Body of pancreas (tissue), 4 donors: ENCODE data around the gene KRT82. TPM values are rescaled to one million over a fixed set of nuclear protein-coding genes. Genes with fewer than 3 reads are reported as not detected.

Source experiments
- ATAC-seq: fragments of 150-250 bp; one replicate; pipeline ENCODE4 v1.9.1; 2016
- DNase-seq, 4 donors: peaks; one replicate each; pipeline ENCODE4 v3.0.0-alpha.2; 2019
- H3K27ac ChIP-seq, 4 donors: fragments of 200-600 bp; sonication (generic); 1 replicate in 3 of 4; 2 replicates in 1 of 4; pipeline versions ENCODE4 v1.5.1 to v1.6.1; 2016 to 2019; ENCODE audit warnings: mild to moderate bottlenecking in 1 of 4, mixed read lengths in 1 of 4, moderate library complexity in 1 of 4
- H3K27me3 ChIP-seq, 2 donors: fragments of 200-600 bp; sonication (generic); one replicate each; pipeline ENCODE4 v1.6.0; 2016; ENCODE audit warnings: mild to moderate bottlenecking in 1 of 2
- H3K36me3 ChIP-seq, 2 donors: fragments of 200-600 bp; sonication (generic); replicated peaks in 1 of 2; 2 replicates each; pipeline ENCODE4 v1.5.1; 2016; ENCODE audit warnings: low read depth in 2 of 2; ENCODE audit not compliant: insufficient read depth in 1 of 2
- H3K4me1 ChIP-seq: fragments of 200-600 bp; sonication (generic); one replicate; pipeline ENCODE4 v1.6.0; 2016
- H3K4me3 ChIP-seq, 2 donors: fragments of 200-600 bp; sonication (generic); 1 replicate in 1 of 2; 2 replicates in 1 of 2; pipeline ENCODE4 v1.5.1; 2016 to 2019
- H3K9me3 ChIP-seq, 3 donors: fragments of 200-600 bp; sonication (generic); 1 replicate in 2 of 3; 2 replicates in 1 of 3; pipeline ENCODE4 v1.5.1; 2016
- POLR2A ChIP-seq, 3 donors: fragments of 450-650 bp; IDR thresholded peaks; one replicate each; pipeline ENCODE4 v1.6.1; 2016; ENCODE audit warnings: antibody characterized with exemption in 3 of 3, mild to moderate bottlenecking in 2 of 3
- WGBS, 2 donors: methylation state at CpG; one replicate each; pipeline ENCODE4 v1.1.5; 2017; 5-methylcytosine and 5-hydroxymethylcytosine counted together
- intact Hi-C: fragments of 100-400 bp; cut with DNase I; formaldehyde crosslinking; loops from one replicate; pipeline ENCODE4 v1.15.1; 2023
- total RNA-seq, 2 donors: library from RNA; depleted of rRNA; stranded (reverse); fragments of >200 nt; gene quantifications; one replicate each; pipeline ENCODE4 v1.1.0, GENCODE V29; 2016
- TF ChIP-seq, protein P1 (sequence below), 7 experiments: fragments of 450-650 bp in 4 of 7; fragments of 200-600 bp in 3 of 7; sonication (generic) in 3 of 7; IDR thresholded peaks; one replicate each; pipeline ENCODE4 v1.5.1; 2016 to 2019; ENCODE audit warnings: antibody characterized with exemption in 7 of 7

Gene KRT82
- total RNA-seq, 2 donors from 2014 or later, result not detected

DNA sequence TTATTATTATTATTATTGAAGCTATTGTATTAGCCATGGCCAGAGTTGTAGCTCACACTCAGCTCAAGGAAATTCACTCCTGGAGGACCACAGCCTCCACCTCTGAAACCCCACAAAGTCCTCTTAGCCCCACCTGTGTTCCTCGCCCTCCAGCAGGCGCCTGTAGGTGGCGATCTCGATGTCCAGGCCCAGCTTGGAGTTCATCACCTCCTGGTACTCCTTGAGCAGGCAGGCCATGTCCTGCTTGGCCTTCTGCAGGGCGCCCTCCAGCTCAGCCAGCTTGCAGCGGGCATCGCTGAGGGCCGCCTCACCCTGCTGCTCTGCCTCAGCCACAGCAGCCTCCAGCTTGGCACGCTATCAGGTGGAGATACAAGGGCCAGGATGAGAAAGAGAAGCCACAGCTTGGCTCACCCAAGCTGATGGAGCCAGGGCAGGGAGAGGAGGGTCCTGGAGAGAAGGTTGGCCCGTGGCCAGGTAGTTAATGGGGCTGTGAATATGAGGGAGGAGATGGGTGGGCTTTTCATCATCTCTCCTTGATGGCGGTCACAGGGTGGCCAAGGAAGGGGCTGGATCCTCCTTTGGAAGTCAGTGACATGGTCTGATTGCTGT is 43.9 kb downstream of the KRT82 start:
- no peaks in the 10 kb centered on the region for H3K9me3 ChIP-seq
- H3K4me3 ChIP-seq, result no peak overlapping the region
- no peak overlapping the region for H3K27ac ChIP-seq
- 89 to 94% methylated on average over 10 to 11 of the region's 11 CpGs for WGBS, 2 donors
- peaks cover 7% of the 10 kb centered on the region for H3K4me1 ChIP-seq
- DNase-seq (no peak), ATAC-seq (no peak)
- no peaks in the 10 kb centered on the region for H3K27me3 ChIP-seq
- no peak for TF ChIP-seq POLR2A (IDR thresholded peaks at IDR 0.05)
- TF ChIP-seq, protein P1, sequence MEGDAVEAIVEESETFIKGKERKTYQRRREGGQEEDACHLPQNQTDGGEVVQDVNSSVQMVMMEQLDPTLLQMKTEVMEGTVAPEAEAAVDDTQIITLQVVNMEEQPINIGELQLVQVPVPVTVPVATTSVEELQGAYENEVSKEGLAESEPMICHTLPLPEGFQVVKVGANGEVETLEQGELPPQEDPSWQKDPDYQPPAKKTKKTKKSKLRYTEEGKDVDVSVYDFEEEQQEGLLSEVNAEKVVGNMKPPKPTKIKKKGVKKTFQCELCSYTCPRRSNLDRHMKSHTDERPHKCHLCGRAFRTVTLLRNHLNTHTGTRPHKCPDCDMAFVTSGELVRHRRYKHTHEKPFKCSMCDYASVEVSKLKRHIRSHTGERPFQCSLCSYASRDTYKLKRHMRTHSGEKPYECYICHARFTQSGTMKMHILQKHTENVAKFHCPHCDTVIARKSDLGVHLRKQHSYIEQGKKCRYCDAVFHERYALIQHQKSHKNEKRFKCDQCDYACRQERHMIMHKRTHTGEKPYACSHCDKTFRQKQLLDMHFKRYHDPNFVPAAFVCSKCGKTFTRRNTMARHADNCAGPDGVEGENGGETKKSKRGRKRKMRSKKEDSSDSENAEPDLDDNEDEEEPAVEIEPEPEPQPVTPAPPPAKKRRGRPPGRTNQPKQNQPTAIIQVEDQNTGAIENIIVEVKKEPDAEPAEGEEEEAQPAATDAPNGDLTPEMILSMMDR (IDR thresholded peaks at IDR 0.05), result no peak
- intact Hi-C loops, result no loop called here
- no peaks in the 10 kb centered on the region for H3K36me3 ChIP-seq

DNA sequence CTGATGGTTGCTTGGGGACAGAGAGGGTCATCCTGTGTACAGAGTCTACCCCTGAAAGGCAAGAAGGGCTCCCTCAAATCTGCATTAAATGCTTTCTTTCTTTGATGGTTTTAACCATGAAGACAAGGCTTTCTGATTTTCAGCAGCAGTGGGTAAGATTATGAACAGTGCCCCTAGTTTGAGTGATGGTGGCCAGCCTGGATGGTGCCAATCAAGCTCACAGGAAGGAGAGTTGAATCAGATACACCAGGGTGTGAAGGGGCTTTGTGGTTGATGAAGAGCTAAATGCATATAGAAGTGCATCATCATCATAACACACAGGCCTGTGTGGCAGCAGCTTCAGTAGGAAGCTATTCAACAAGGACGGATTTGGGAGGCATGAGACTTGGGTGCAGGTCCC is 44.6 kb downstream of the KRT82 start:
- WGBS, 2 donors, result 88 to 100% methylated on average over 1 of the region's 1 CpG
- DNase-seq (no peak), ATAC-seq (no peak)
- H3K27me3 ChIP-seq, result no peaks in the 10 kb centered on the region
- intact Hi-C loops, result no loop called here
- peaks cover 7% of the 10 kb centered on the region for H3K4me1 ChIP-seq
- TF ChIP-seq, protein P1 (IDR thresholded peaks at IDR 0.05), result no peak
- no peak for TF ChIP-seq POLR2A (IDR thresholded peaks at IDR 0.05)
- no peak overlapping the region for H3K27ac ChIP-seq
- H3K36me3 ChIP-seq, result no peaks in the 10 kb centered on the region
- no peaks in the 10 kb centered on the region for H3K9me3 ChIP-seq
- H3K4me3 ChIP-seq, result no peak overlapping the region

DNA sequence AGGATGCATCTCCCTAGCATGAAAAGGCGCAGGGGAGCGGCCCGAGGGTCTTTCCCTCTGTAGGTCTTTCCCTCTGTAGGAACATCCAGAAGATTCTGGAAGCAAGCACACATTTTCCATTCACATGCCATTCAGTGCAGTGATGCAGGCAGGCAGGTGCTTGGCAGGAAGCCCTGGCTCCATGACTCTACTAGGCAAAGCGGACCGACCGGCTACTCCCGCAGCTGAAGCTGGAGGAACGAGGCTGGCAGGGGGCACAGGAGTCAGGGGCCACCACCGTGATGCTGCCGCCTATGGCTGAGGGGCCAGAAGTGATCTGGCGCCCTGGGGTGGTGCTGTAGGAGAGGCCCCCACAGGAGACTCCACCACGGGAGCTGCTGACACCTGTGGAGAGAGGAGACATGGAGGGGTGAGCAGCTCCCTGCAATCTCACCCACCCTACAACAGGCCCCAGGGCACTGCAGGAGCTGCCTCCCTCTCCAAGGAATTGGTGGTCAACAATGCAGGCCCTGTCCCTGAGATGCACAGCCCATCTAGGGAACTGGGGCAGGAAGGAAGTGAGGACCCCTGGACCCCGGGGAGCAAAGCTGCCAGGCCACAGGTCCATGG is 45.4 kb downstream of the KRT82 start:
- H3K4me1 ChIP-seq, result peaks cover 1% of the 10 kb centered on the region
- H3K36me3 ChIP-seq, result no peaks in the 10 kb centered on the region
- H3K9me3 ChIP-seq, result no peaks in the 10 kb centered on the region
- H3K4me3 ChIP-seq, result no peak overlapping the region
- no peaks in the 10 kb centered on the region for H3K27me3 ChIP-seq
- no peak overlapping the region for H3K27ac ChIP-seq
- TF ChIP-seq POLR2A (IDR thresholded peaks at IDR 0.05), result no peak
- TF ChIP-seq, protein P1 (IDR thresholded peaks at IDR 0.05), result no peak
- ATAC-seq (no peak), DNase-seq (peak; percentile 27 to 76 (median 51))
- intact Hi-C loops, result no loop called here
- 48 to 54% methylated on average over 11 of the region's 13 CpGs for WGBS, 2 donors

DNA sequence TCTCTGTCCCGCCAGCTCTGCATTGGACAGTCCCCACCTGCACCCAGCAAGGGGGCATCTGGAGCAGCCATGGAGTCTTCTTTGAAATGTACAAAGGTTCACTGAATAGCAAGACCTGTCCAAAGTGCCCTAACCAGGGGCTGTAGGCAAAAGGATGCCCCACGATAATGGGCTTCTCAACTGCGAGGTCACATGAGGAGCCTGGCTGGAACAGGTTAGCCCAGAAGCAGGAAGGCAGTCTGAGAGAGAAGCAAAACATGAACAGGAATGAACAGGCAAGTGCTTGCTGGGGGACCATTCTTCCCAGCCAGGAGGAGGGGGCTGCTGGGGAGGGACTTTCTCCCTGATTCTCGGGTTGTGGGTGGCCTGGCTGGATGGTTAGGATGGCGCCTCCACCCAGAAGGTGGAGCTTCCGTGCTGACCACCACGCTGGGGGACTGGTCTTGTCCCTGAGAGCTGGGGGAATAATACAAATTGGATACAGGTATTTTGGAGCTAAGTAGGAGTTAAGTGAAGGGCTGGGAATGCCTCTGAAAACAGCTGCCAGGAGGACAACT is 46.0 kb downstream of the KRT82 start:
- DNase-seq (no peak), ATAC-seq (no peak)
- 79 to 88% methylated on average over 7 of the region's 7 CpGs for WGBS, 2 donors
- no peaks in the 10 kb centered on the region for H3K27me3 ChIP-seq
- intact Hi-C loops, result no loop called here
- no peaks in the 10 kb centered on the region for H3K36me3 ChIP-seq
- no peaks in the 10 kb centered on the region for H3K9me3 ChIP-seq
- TF ChIP-seq, protein P1 (IDR thresholded peaks at IDR 0.05), result no peak
- TF ChIP-seq POLR2A (IDR thresholded peaks at IDR 0.05), result no peak
- no peaks in the 10 kb centered on the region for H3K4me1 ChIP-seq
- H3K27ac ChIP-seq, result no peak overlapping the region
- no peak overlapping the region for H3K4me3 ChIP-seq
